NB4 (cell line): ENCODE measurements around the gene ZNF518A.
"Not testable (repeated sequence)": the region's sequence is repeated elsewhere in the genome, so short reads cannot be mapped to it uniquely, and the experiment has no call there.

Experiments
- CTCF ChIP-seq: IDR thresholded peaks from one replicate; pipeline ENCODE4 v1.5.1; 2012; ENCODE audit warnings: low read depth, low read length
- MAX ChIP-seq: IDR thresholded peaks from 2 replicates; pipeline ENCODE4 v1.6.1; 2011; ENCODE audit warnings: low read depth, low read length

- not testable (repeated sequence) for TF ChIP-seq CTCF, MAX
Measured at GRCh38 chr10:96189505-96189904, 59.4 kb downstream of the ZNF518A start.
